Ascending aorta (tissue), 2 donors: Measurements from ENCODE around the gene LNPEP. TPM values are rescaled to one million over a fixed set of nuclear protein-coding genes. Genes with fewer than 3 reads are reported as not detected.

Source experiments
- DNase-seq, 2 donors: peaks; one replicate each; pipeline ENCODE4 v3.0.0-alpha.2; 2019; ENCODE audit warnings: low spot score in 2 of 2
- H3K27ac ChIP-seq, 2 donors: fragments of 200-600 bp; sonication (generic); one replicate each; pipeline ENCODE4 v1.5.1; 2016 to 2017; ENCODE audit warnings: mild to moderate bottlenecking in 1 of 2
- H3K27me3 ChIP-seq: fragments of 200-600 bp; sonication (generic); one replicate; pipeline ENCODE4 v1.5.1; 2017
- H3K36me3 ChIP-seq, 2 donors: fragments of 200-600 bp; sonication (generic); one replicate each; pipeline ENCODE4 v1.5.1; 2016
- H3K4me1 ChIP-seq, 2 donors: fragments of 200-600 bp; sonication (generic); one replicate each; pipeline ENCODE4 v1.5.1; 2016 to 2017; ENCODE audit warnings: mild to moderate bottlenecking in 1 of 2
- H3K4me3 ChIP-seq, 2 donors: fragments of 200-600 bp; sonication (generic); one replicate each; pipeline ENCODE4 v1.5.1; 2016 to 2017; ENCODE audit warnings: mild to moderate bottlenecking in 1 of 2
- H3K9me3 ChIP-seq, 2 donors: fragments of 200-600 bp; sonication (generic); one replicate each; pipeline ENCODE4 v1.5.1; 2016
- CTCF ChIP-seq, 3 experiments: fragments of 200-600 bp in 2 of 3; fragments of 450-650 bp in 1 of 3; sonication (generic) in 2 of 3; IDR thresholded peaks; one replicate each; pipeline ENCODE4 v1.5.1; 2016 to 2019; ENCODE audit warnings: antibody characterized with exemption in 3 of 3, mild to moderate bottlenecking in 1 of 3, moderate library complexity in 1 of 3
- intact Hi-C: fragments of 100-400 bp; cut with DNase I; formaldehyde crosslinking; loops from one replicate; pipeline ENCODE4 v1.15.1; 2023
- total RNA-seq: library from RNA; depleted of rRNA; stranded (reverse); fragments of >200 nt; gene quantifications from one replicate; pipeline ENCODE4 v1.1.0, GENCODE V29; 2016

Gene LNPEP
- total RNA-seq, 1 donor from 2014 or later, result 35.3 TPM

- Histone ChIP-seq H3K4me3 (no peak overlapping the region), H3K4me1 (no peaks in the 10 kb centered on the region), H3K27me3 (no peaks in the 10 kb centered on the region), H3K36me3 (no peaks in the 10 kb centered on the region), H3K27ac (no peak overlapping the region), H3K9me3 (no peaks in the 10 kb centered on the region)
- no peak for TF ChIP-seq CTCF (IDR thresholded peaks at IDR 0.05)
- DNase-seq, result no peak
- intact Hi-C loops, result loop anchor here (10.0 kb wide), 1 partner anchor 118 kb away; no protein-coding TSS in a partner anchor
Observed at GRCh38 chr5:97046270-97046982, 110.5 kb downstream of the LNPEP start.

- H3K36me3 ChIP-seq, result no peaks in the 10 kb centered on the region
- H3K27me3 ChIP-seq, result no peaks in the 10 kb centered on the region
- H3K4me1 ChIP-seq, result no peaks in the 10 kb centered on the region
- no peak overlapping the region for H3K4me3 ChIP-seq
- no peaks in the 10 kb centered on the region for H3K9me3 ChIP-seq
- TF ChIP-seq CTCF (IDR thresholded peaks at IDR 0.05), result no peak
- intact Hi-C loops, result loop anchor here (10.0 kb wide), 1 partner anchor 118 kb away; no protein-coding TSS in a partner anchor
- H3K27ac ChIP-seq, result no peak overlapping the region
- DNase-seq, result no peak
Observed at GRCh38 chr5:97047076-97047475, 111.2 kb downstream of the LNPEP start.

- H3K4me3 ChIP-seq, result no peak overlapping the region
- no peaks in the 10 kb centered on the region for H3K9me3 ChIP-seq
- TF ChIP-seq CTCF (IDR thresholded peaks at IDR 0.05), result no peak
- intact Hi-C loops, result loop anchor here (10.0 kb wide), 1 partner anchor 116 kb away; no protein-coding TSS in a partner anchor
- H3K27ac ChIP-seq, result no peak overlapping the region
- DNase-seq, result no peak
- H3K4me1 ChIP-seq, result no peaks in the 10 kb centered on the region
- no peaks in the 10 kb centered on the region for H3K27me3 ChIP-seq
- no peaks in the 10 kb centered on the region for H3K36me3 ChIP-seq
Observed at GRCh38 chr5:97049175-97049574, 113.3 kb downstream of the LNPEP start.

GRCh38 chr5:97056263-97056662 is 120.4 kb downstream of the LNPEP start:
- no peaks in the 10 kb centered on the region for H3K27me3 ChIP-seq
- DNase-seq, result no peak
- H3K4me3 ChIP-seq, result no peak overlapping the region
- H3K4me1 ChIP-seq, result no peaks in the 10 kb centered on the region
- no peaks in the 10 kb centered on the region for H3K9me3 ChIP-seq
- H3K36me3 ChIP-seq, result no peaks in the 10 kb centered on the region
- no peak overlapping the region for H3K27ac ChIP-seq
- TF ChIP-seq CTCF (IDR thresholded peaks at IDR 0.05), result no peak
- intact Hi-C loops, result no loop called here

GRCh38 chr5:97062046-97062445 is 126.2 kb downstream of the LNPEP start:
- Histone ChIP-seq H3K4me1 (no peaks in the 10 kb centered on the region), H3K36me3 (no peaks in the 10 kb centered on the region), H3K9me3 (no peaks in the 10 kb centered on the region), H3K4me3 (no peak overlapping the region), H3K27me3 (no peaks in the 10 kb centered on the region), H3K27ac (no peak overlapping the region)
- TF ChIP-seq CTCF (IDR thresholded peaks at IDR 0.05), result no peak
- DNase-seq, result no peak
- intact Hi-C loops, result no loop called here
